ENCODE results near the gene LCA5L.

DNA sequence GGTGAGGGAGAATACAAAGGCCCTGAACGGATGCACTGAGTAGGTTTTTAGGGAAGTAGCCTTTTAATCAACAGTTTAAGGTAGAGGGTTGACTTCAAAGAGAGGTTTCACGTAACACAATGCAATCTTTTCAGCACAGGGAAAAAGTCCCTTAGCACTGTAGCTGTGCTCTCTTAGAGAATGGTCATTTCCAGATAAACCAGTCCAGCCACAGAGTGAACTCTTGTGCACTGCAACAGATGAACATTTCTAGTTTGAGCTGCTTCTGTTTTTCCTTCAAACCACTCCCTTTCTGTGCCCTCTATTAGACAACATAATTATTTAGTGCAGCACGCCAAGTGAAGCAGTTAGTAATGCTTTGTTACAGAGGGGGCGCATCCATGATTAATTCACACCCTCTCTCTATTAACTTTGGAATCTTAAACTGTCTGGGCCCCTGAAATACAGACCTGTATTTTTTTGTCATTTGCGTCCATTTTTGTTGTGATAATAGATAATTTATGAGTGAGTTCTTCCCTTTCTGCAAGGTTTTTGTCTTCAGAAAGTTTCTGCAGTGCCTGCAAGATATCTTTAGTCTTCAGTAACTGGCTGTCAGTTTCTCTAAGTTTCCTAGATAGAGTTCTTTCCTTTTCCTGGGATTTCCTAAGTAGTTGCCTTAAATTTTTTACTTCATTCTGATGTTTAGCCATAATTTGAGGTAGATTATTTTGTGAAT is 22.9 kb downstream of the LCA5L start:
- no peak for TF ChIP-seq CTCF (conservative IDR thresholded peaks at IDR 0.05; ENCODE audit: low read depth in 2 of 2)
- TF ChIP-seq POLR2AphosphoS5 (IDR thresholded peaks at IDR 0.05; ENCODE audit: low read depth): no peak
- no peak for TF ChIP-seq EZH2 (IDR thresholded peaks at IDR 0.05; ENCODE audit: low read depth, unreplicated experiment)
- TF ChIP-seq CREB1 (CRISPR knock-in tag; IDR thresholded peaks at IDR 0.05; ENCODE audit: low read depth): no peak
- no peak for TF ChIP-seq REST (IDR thresholded peaks at IDR 0.05; ENCODE audit: unreplicated experiment)
